Heart right ventricle (tissue), 16 donors: ENCODE results near the gene MTOR. TPM values are rescaled to one million over a fixed set of nuclear protein-coding genes. Genes with fewer than 3 reads are reported as not detected.

Experiments
- ATAC-seq, 8 donors: fragments of 200-7000 bp; cut with Tn5 transposase; one replicate each; pipeline ENCODE4 v1.9.1; 2020; ENCODE audit warnings: mild to moderate bottlenecking in 8 of 8, moderate library complexity in 8 of 8, moderate number of reproducible peaks in 1 of 8
- DNase-seq, 2 donors: peaks; one replicate each; pipeline ENCODE4 v3.0.0-alpha.2; 2020
- H3K27ac ChIP-seq, 10 donors: fragments of 200-600 bp; sonication (generic) in 2 of 10; one replicate each; pipeline versions ENCODE4 v1.5.0 to v1.8.0; 2020 to 2022; ENCODE audit warnings: mild to moderate bottlenecking in 3 of 10
- H3K27me3 ChIP-seq, 7 donors: fragments of 200-600 bp; one replicate each; pipeline ENCODE4 v1.8.0; 2021 to 2022; ENCODE audit warnings: mild to moderate bottlenecking in 2 of 7
- H3K36me3 ChIP-seq, 9 donors: fragments of 200-600 bp; sonication (generic) in 1 of 9; one replicate each; pipeline versions ENCODE4 v1.5.0 to v1.8.0; 2020 to 2022; ENCODE audit warnings: mild to moderate bottlenecking in 2 of 9
- H3K4me1 ChIP-seq, 9 donors: fragments of 200-600 bp; sonication (generic) in 1 of 9; one replicate each; pipeline versions ENCODE4 v1.5.0 to v1.8.0; 2020 to 2022; ENCODE audit warnings: mild to moderate bottlenecking in 4 of 9
- H3K4me3 ChIP-seq, 10 donors: fragments of 200-600 bp; sonication (generic) in 2 of 10; one replicate each; pipeline versions ENCODE4 v1.5.0 to v1.8.0; 2020 to 2022; ENCODE audit warnings: mild to moderate bottlenecking in 7 of 10, moderate library complexity in 2 of 10
- H3K9me3 ChIP-seq, 11 donors: fragments of 200-600 bp in 10 of 11; sonication (generic) in 2 of 11; one replicate each; pipeline versions ENCODE4 v1.5.0 to v1.8.0; 2013 to 2022; ENCODE audit warnings: mild to moderate bottlenecking in 2 of 11, control low read depth in 1 of 11, moderate library complexity in 1 of 11
- whole genome bisulfite sequencing, 2 donors: extraction: QIAGEN DNeasy Blood & Tissue Kit; methylation state at CpG; one replicate each; pipeline ENCODE4 v1.1.7; 2013; ENCODE audit warnings: inconsistent platforms in 1 of 2; 5-methylcytosine and 5-hydroxymethylcytosine counted together
- intact Hi-C, 10 donors: fragments of 100-400 bp; cut with DNase I; formaldehyde crosslinking; loops; one replicate each; pipeline versions ENCODE4 v1.11.1 to v1.14.2; 2022
- polyA plus RNA-seq, 2 donors: library from polyadenylated mRNA; stranded (reverse); fragments of 200-250 nt; gene quantifications; one replicate each; pipeline ENCODE4 v1.2.3, GENCODE V29; 2013
- total RNA-seq, 10 donors: library from RNA; stranded (reverse); fragmentation: NEBNext Ultra II Directional in 3 of 10; extraction: Animal tissue kit (Norgen Biotek cat#: 25700) in 3 of 10; gene quantifications; one replicate each; pipeline versions ENCODE4 v1.2.1 to v1.2.4, GENCODE V29; 2021 to 2023
- TF ChIP-seq, protein P1 (sequence below), 9 donors: fragments of 200-600 bp; sonication (generic) in 2 of 9; IDR thresholded peaks; one replicate each; pipeline versions ENCODE4 v1.5.0 to v1.8.0; 2021 to 2022; ENCODE audit warnings: antibody characterized with exemption in 9 of 9, mild to moderate bottlenecking in 5 of 9, moderate library complexity in 1 of 9
- donor health status: Arrhythmogenic right ventricular cardiomyopathy.
- donor health status: ischemic (EF 13 %, LVEDD 7.1; RV severe dilation, severe dysfunction).
- donor health status: healthy with polysubstance abuse.
- donor health status: DM: no; HTN: yes; CAD: no.
- donor health status: DM: no; HTN: no; CAD: no.
- donor health status: ischemic (EF 25% LVEDD 6.9; RV normal size, moderate dysfunction).
- donor health status: ischemic (EF 25% LVEDD 5.7; RV mildly dilated, moderate dysfunction).
- donor health status: healthy.
- donor health status: DM: yes; HTN: yes; CAD: no.
- donor health status: Ischemic cardiomyopathy.
- donor health status: ischemic (EF 35%, LVEDD 5.7; RV mildly dilated, moderate dysfunction).
- donor health status: nonischemic (EF 11% LVEDD 7.7; RV severe dilation, severe dysfunction).
- donor health status: DM: yes; HTN: yes; CAD: no.
- donor health status: PGD.
- donor health status: ischemic (EF 29% LVEDD 5.4; RV normal size, mild dysfunction).
- donor health status: nonischemic (EF 23%, LVEDD 6.1; RV moderate dilation, normal function).

Gene MTOR
- total and polyA plus RNA-seq, 12 donors, result 18.7 to 42.7 (median 36.3) TPM

DNA sequence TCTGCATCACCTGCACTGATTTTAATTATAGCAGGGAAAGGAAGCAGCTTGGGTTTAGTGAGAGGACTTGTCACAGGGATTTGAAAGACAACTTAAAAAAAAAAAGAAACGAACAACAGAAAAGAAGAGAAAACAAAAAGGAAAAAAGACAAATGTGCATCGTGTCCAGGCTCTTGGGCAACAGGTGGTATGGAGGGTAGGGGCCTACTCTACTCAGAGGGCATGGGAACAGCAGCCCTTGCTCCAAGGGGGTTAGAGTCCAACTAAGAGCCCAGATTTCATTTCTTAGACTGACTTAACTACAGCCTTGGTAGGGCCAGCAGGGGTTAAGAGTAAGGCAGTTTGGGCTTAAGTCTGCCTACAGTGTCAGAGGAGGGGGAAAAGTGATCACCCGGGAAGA is 147.4 kb downstream of the MTOR start:
- H3K9me3 ChIP-seq, result no peaks in the 10 kb centered on the region
- no peaks in the 10 kb centered on the region for H3K27me3 ChIP-seq
- H3K36me3 ChIP-seq, result peaks cover 0 to 100% (median 54%) of the 10 kb centered on the region in 9 donors
- TF ChIP-seq, protein P1, sequence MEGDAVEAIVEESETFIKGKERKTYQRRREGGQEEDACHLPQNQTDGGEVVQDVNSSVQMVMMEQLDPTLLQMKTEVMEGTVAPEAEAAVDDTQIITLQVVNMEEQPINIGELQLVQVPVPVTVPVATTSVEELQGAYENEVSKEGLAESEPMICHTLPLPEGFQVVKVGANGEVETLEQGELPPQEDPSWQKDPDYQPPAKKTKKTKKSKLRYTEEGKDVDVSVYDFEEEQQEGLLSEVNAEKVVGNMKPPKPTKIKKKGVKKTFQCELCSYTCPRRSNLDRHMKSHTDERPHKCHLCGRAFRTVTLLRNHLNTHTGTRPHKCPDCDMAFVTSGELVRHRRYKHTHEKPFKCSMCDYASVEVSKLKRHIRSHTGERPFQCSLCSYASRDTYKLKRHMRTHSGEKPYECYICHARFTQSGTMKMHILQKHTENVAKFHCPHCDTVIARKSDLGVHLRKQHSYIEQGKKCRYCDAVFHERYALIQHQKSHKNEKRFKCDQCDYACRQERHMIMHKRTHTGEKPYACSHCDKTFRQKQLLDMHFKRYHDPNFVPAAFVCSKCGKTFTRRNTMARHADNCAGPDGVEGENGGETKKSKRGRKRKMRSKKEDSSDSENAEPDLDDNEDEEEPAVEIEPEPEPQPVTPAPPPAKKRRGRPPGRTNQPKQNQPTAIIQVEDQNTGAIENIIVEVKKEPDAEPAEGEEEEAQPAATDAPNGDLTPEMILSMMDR (IDR thresholded peaks at IDR 0.05), result no peak
- no peak overlapping the region for H3K4me3 ChIP-seq
- WGBS, 2 donors, result 90% methylated on average over 3 of the region's 3 CpGs
- H3K4me1 ChIP-seq, result no peaks in the 10 kb centered on the region
- no peak for DNase-seq
- ATAC-seq, result no peak
- no peak overlapping the region for H3K27ac ChIP-seq
- intact Hi-C loops, result loop anchor here in 1 of 10 donors (10.0 kb wide), 1 partner anchor 90 kb away; no protein-coding TSS in a partner anchor

DNA sequence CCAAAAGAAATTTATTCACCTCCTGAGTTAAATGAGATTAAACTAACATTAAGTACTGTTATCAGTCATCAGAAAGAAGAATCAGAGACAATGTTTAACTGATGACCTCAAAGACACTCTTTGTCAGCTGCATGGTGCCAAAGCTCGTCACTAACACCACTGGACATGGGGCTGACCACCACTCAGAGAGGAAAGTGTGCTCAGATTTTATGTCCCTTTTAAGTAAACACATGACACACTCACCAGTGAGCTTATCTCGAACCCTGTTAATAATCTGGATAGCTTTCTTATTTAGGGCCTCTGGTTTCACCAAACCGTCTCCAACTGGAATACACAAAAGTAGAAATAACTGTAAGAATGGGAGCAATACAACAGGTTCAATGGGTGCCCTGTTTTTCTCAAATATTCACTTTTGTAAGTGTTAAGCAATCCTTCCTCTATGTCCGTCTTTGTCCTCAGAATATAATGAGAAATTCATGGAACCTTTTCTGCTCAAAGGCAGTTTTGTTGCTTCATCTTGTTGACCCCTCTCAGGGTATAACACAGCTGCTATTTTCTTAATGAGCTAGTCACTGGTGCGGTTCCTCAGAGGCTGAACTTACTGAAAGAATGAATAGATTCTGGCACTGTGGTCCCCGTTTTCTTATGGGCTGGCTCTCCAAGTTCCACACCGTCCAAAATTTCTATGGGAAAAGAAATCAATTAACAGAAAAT is 153.1 kb downstream of the MTOR start:
- 86 to 91% methylated on average over 7 of the region's 7 CpGs for WGBS, 2 donors
- H3K4me3 ChIP-seq, result no peak overlapping the region
- intact Hi-C loops, result loop anchor here in 1 of 10 donors (10.0 kb wide), 1 partner anchor 64 kb away; the partner anchor contains the start of gene MASP2

DNA sequence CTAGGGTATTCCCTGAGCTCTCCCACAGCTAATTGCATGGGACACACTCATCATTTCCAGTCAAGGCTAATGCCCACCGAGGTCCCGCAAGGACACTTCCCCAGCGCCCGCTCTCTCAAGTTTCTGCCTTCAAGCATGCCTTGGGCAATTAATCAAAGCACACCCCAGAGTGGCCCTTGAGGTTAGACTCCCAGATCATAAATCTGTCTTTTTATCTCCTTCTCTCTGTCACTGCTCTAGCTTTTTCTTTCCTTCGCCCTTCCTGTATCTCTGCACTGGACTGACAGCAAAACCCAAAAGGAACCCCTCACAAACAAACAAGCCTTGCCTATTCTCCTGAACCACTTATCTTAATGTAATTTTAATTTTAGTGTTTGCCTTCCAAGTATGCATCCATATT is 154.8 kb downstream of the MTOR start:
- 82 to 98% methylated on average over 5 of the region's 5 CpGs for WGBS, 2 donors
- peaks cover 0 to 77% (median 39%) of the 10 kb centered on the region in 9 donors for H3K36me3 ChIP-seq
- ATAC-seq (no peak), DNase-seq (no peak)
- H3K4me1 ChIP-seq, result no peaks in the 10 kb centered on the region
- no peaks in the 10 kb centered on the region for H3K27me3 ChIP-seq
- no peaks in the 10 kb centered on the region for H3K9me3 ChIP-seq
- intact Hi-C loops, result loop anchor here in 1 of 10 donors (10.0 kb wide), 1 partner anchor 63 kb away; the partner anchor contains the start of gene MASP2
- TF ChIP-seq, protein P1 (IDR thresholded peaks at IDR 0.05), result no peak
- no peak overlapping the region for H3K4me3 ChIP-seq
- no peak overlapping the region for H3K27ac ChIP-seq

More for the DNA sequence above, 153.1 kb downstream of the MTOR start:
- no peaks in the 10 kb centered on the region for H3K9me3 ChIP-seq
- TF ChIP-seq, protein P1 (IDR thresholded peaks at IDR 0.05), result no peak
- no peaks in the 10 kb centered on the region for H3K27me3 ChIP-seq
- ATAC-seq (no peak), DNase-seq (no peak)
- H3K27ac ChIP-seq, result no peak overlapping the region
- no peaks in the 10 kb centered on the region for H3K4me1 ChIP-seq
- H3K36me3 ChIP-seq, result peaks cover 0 to 94% (median 52%) of the 10 kb centered on the region in 9 donors

DNA sequence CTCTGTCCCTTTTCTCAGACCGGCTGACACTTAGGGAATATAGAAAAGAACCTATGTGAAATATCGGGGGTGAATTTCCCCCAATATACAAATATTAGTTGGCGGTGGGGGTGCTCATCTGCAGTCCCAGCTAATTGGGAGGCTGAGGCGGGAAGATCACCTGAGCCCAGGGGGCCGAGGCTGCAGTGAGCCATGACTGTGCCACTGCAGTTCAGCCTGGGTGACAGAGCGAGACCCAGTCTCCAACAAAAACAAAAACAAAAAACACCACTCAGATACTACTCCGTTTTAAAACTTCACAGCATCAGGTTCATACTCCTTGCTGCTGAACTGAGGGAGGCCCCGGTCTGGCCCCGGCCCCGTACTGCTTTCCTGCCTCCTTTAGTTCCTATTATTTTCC is 156.8 kb downstream of the MTOR start:
- H3K27me3 ChIP-seq, result no peaks in the 10 kb centered on the region
- 92 to 93% methylated on average over 10 of the region's 10 CpGs for WGBS, 2 donors
- no peak overlapping the region for H3K27ac ChIP-seq
- H3K4me3 ChIP-seq, result no peak overlapping the region
- intact Hi-C loops, result loop anchor here in 1 of 10 donors (10.0 kb wide), 1 partner anchor 61 kb away; the partner anchor contains the start of gene MASP2
- H3K9me3 ChIP-seq, result no peaks in the 10 kb centered on the region
- peaks cover 0 to 57% (median 32%) of the 10 kb centered on the region in 9 donors for H3K36me3 ChIP-seq
- no peak for ATAC-seq
- no peaks in the 10 kb centered on the region for H3K4me1 ChIP-seq
- DNase-seq, result no peak
- TF ChIP-seq, protein P1 (IDR thresholded peaks at IDR 0.05), result no peak
